Measurements from ENCODE around the gene KDM4C.

The KDM4C gene

DNA sequence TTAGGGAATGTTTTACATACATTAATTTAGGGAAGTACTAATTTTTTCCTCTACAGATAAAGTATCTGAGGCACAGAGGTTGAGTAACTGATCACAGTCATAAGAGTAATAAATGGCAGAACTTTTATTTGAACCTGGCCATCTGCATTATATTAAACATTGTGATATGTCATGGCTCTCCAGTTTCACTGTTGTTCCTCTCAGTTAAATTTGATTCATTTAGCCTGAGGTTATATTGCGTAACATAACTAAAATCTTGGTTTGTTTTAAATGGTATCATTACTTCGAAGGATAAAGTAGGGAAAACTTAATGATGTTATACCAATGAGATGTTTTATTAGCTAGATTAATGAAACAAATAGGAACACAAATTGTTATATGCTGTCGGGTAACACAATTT lies 284.4 kb downstream of the KDM4C start:
- no peak for DNase-seq (ENCODE audit: low read depth)

DNA sequence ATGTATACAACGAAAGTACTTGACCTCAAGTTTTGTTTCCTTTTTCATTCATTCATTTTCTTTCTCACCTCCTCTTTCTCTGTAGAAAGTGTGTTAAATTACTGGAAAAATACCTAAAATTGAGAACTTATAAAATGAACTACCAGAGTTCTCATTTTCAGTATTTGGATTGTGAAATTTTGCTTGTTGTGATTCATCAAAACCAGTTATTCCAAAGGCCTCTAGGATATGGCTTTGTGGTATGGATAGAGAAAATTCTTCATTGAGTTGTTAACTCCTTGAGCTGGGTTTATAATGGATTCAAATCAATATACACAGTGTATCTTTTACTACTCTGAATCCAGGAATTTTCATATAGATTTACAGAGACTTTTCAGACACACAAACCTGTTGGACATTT lies 287.6 kb downstream of the KDM4C start:
- DNase-seq (ENCODE audit: low read depth), result peak; percentile 45

DNA sequence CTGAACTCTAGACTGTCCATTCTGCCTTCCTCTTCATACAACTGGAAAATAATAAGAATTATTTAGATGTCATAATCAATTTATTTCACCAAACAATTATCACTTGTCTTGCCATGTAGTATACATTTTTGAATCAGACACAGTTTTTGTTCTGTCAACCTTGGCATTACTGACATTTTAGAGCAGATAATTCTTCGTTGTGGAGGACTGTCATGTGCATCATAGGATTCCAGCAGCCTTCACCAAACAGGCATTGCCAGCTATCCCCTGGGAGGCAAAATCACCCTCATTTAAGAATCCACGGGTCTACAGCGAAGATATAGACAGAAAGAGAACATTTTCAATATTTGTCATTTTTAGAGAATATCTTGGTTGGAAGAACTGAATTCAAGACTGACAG lies 293.9 kb downstream of the KDM4C start:
- no peak for DNase-seq (ENCODE audit: low read depth)

DNA sequence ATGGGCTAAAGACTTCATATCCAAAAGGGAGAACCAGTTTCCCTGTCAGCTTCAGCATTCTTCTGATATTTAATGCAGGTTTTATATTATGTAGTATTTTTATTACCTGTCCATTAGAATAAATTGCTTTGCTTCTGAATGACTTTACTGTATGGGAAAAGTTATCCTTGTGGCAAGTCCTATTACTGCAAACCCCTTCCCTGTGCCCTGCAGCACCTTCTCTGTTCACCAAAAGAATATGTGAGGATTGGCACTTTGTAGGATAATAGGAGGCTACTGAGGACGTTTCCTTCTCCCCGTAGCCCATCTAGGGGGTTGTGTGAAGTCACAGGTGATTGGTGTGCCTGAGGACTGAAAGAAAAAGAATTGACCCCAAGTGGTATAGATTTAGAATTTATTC lies 296.1 kb downstream of the KDM4C start:
- DNase-seq (ENCODE audit: low read depth), result no peak

DNA sequence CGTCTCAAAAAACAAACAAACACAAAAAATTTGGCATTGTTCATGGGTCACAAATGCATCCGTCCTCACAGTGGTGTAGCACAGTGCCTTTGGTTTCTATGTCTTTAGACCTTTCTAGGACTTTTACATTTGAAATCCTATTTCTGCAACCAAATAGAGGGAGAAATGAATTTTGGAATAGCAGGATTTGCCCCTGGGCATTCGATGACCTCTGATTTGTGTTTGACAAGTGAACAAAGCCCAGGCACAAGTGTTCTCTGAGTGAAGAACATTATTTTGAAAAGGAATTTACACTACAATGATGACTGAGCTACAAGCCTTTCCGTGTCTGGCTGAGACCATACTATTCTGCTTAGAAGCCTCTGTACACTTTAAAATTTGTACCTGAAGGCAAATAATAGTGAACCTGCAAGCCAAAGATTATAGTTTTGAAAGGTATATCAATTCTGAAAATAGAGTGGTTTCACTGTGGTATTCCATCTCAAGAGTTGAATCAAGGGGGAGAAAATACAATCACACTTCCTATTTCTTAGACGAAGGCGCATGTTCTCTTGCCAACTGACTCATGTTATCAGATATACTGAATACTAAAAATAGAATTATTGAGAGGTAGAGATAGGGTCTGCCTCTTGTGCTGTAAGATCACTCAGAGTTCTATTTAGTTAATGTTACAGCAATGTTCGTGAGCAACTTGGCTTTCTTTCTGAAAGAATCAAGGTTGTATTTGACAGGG lies 297.6 kb downstream of the KDM4C start:
- DNase-seq (ENCODE audit: low read depth), result no peak

DNA sequence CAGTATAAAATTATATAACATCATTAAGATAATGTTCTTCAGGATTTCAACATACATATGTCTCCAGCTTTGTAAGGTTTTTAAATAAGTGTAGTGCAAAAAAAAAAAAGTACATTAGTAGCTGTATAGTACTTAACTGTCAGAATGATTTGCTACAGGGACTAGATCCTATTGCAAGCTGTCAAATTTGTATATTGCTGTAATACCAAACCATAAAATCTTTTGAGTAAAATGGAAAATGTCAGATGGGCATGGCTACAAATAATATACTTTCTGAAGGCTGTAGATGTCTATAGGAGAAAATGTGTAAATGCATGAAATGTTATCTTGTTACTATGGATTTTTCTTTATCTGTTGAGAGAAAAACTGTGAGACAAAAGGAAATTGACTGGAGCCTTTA lies 298.5 kb downstream of the KDM4C start:
- DNase-seq (ENCODE audit: low read depth), result no peak

DNA sequence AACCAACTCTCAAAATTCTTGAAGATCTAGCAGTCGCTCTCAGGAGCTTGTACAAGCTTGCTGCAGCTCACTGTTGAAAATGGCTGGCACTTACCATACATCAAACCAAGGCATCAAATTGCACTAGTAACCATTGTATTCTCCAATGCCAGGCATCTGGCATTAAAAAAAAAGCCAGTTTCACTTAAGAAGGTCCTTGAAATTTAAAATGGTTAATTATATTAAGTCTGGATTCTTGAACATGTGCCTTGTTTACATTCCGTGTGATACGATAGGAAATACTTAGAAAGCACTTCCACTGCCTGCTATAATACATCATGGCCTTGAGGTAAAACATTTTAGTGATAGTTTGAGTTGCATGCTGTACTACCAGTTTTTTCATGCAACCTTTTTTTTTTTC lies 300.7 kb downstream of the KDM4C start:
- peak; percentile 48 for DNase-seq (ENCODE audit: low read depth)

DNA sequence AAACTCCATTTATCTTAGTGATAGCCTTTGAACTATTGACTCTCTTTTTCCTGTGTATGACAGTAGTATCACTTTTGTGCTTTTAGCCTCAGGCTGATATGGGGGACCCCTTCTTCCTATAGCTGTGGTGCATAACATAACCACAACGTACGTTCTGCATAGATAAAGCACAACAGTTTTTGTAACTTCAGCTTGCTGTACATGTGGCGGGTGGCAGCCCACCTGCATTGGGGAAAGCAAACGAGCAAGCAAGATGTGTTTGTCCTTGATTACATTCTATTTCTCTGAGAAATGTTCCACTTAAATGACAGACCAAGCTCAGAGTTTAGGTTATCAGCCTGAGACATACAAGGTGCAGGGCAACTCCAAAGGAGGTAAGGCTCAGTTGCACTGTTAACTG lies 309.4 kb downstream of the KDM4C start:
- no peak for DNase-seq (ENCODE audit: low read depth)

DNA sequence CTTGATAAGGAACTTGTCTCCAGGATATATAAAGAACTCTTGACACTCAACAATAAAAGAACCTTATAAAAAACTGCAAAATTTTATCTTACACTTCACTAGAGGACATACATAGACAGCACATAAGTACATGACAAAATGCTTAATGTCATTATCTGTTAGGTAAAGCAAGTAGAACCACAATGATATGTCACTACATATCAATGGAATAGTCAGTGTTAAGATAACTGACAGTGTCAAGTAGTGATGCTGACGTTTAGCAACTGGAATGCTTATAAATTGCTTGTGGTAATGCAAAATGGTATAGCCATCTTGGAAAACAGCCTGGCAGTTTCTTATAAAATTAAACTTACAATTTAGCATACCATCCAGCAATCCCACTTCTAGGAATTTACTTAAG lies 314.1 kb downstream of the KDM4C start:
- no peak for DNase-seq (ENCODE audit: low read depth)

DNA sequence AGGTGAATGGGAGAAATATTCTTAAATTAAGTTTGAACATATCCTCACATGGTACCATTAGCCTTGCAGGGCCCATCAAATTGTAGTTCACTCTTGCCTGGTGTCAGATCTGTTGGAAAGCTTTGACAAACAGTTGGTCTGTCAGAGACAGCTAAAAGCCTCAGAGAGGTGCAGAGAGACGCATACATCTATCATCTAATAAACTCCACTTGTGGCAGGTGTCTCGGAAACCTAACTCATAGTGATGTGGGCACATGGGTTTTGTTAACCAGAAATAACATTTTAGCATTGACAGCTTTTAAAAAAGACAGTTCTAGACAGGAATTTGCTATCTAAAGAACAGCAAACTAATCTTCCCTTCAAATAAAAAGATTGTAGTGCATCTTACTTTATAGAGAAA lies 315.9 kb downstream of the KDM4C start:
- DNase-seq (ENCODE audit: low read depth), result no peak

DNA sequence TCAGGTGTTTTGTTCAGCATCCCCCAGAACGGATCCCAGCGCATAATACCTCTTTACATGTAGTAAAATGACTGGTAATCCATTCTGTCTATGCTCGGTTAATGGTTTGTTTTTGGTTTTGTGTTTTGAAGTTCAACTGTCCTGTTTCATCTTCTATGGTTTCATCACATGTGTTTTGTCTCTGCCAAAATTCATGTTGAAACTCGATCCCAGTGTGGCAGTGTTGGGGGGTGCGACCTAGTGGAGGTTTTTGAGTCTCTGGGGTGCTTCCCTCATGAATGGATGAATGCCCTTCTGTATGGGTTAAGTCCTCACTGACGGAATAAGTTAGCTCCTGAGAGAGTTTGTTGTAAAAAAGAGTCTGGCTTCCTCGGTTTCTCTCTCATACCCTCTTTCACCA lies 317.4 kb downstream of the KDM4C start:
- peak; percentile 14 for DNase-seq (ENCODE audit: low read depth)

DNA sequence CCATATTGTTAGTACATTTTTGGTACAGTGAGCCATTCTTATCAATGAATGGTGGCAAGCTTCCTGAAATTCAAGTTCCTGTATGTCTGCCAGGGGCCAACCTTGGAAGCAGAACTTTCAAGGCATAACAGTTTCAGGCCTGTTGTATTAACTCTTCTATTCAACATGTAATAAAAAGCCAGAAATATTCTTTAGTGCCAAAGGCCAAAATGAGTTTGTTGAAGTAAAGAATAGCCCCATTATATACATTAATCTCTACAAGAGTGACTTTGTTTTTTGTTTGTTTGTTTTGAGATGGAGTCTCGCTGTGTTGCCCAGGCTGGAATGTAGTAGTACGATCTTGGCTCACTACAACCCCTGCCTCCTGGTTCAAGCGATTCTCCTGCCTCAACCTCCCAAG lies 321.3 kb downstream of the KDM4C start:
- no peak for DNase-seq (ENCODE audit: low read depth)

DNA sequence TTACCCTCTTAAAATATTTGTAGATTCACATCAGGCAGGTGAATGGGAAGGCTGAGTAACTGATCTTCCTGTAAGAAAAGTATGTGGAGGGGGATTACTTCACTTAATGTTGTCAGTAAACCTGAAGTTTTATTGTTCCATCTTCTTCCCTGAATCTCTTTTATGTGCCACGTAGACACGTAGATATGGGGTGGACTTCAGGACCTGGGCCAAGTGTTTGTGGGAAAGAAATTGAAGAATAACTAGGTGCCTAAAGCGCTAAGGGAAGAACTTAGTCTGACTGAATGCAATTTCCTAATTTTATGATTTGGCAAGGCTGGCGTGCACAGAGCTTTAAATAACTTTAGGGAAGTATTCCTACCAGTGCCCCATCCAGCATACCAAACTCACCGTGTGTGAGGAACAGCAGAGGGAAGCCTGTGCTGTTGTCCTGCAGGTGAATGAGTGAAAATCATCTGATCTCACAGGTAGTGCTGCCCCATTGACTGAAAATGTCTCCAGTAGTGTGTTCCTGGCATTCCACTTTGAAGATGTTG lies 323.4 kb downstream of the KDM4C start:
- no peak for DNase-seq (ENCODE audit: low read depth)

DNA sequence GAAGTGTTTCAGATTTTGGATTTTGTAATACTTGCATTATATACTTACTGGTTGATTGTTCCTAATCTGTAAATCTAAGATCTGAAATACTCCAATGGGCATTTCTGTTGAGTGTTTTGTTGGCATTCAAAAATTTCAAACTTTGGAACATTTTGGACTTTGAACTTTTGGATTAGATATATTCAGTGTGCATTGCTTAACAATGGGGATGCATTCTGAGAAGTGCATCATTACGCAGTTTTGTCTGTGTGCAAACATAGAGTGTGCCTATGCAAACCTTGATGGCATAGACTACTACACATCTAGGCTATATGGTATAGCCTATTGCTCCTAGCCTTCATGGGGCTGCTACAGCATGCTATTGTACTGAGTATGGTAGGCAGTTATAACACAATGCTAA lies 325.4 kb downstream of the KDM4C start:
- no peak for DNase-seq (ENCODE audit: low read depth)

DNA sequence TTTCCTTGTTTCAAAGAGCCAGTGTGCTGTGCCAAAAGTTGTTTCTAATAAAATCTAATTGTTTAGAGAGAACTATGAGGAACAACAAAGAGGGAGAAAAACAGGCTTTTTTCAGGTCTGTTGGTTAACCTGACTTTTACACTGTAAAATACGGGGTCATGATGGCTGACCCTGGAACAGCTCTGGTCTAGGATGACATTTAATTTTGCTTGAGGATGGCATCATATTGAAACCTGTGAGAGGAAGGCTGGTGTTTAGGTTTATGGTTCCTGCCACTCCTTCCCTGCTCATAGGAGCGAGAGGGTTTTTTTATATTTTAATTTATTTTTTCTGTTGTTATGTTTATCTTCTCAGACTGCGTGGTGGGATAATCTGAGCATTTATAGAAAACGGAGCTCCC lies 327.6 kb downstream of the KDM4C start:
- DNase-seq (ENCODE audit: low read depth), result no peak

DNA sequence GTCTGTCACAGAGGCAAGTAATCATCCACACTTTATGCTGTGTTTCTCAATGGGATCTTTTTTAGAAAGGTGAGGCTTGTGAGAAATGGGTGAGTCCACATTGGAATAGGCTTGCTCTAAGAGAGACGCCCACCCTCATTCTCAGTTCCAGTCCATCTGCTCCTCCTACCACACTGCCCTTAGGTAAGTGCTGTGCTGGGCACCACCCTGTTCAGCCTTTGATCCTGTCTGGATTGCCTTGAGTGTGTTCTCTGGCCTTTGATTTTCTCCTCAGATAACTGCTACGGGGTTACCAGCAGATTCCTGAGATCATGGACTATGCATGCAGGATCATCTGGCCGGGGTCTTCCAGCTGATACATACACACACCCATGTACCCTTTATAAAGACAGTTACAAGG lies 328.6 kb downstream of the KDM4C start:
- DNase-seq (ENCODE audit: low read depth), result no peak

DNA sequence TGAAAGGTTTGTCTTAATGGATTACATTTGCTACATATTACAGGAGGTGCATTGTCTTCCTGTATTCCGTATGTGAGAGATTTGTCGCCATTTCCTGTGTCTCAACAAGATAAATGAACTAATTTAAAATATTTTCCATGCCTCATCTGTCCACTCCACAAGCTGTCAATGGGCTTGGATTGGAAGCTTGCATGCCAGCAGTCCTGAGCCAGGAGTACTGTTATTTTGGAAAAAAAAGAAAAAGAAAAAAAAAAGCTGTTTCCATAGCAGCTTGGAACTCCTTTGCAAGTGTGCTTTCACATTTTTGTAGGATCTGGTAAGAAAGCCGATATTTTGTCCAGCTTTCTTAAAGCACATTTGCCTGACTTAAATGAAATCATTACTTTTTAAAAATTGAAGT lies 330.8 kb downstream of the KDM4C start:
- DNase-seq (ENCODE audit: low read depth), result no peak

DNA sequence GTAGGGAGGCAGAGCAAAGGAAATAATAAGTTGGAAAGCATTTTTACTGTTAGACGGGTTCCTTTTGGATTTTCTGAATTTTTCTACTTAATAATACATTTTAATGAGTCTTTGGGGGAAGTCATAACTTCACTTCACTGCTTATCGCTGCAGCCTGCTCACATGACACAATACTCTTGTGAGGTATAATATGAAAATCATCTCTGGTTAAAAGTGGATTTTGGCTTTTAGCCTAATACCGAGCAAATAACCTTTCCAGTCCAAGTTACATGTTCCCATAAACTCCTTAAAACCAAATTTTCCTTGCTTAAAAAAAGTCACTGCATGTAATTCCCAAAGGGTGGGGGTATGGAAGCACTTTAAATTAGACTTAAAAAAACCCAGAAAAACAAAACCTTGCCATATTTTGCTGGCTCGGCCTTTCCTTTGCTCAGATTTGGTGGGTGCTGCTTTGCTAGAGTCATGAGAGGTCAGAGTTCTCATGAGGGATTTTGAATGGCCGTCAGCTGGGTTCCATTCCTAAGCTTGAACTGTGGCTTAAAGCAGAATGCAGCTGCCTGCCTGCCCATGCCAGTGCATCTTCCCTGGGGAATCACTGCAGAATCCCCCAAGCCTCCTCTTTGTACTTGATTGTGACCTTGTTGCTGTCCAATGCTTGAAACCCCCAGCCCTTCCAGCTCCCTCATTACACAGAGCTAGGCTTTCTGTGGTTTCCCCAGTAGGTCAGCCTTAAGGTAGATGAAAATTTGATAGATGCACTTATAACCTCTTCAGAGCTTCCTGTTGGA lies 331.8 kb downstream of the KDM4C start:
- no peak for DNase-seq (ENCODE audit: low read depth)

DNA sequence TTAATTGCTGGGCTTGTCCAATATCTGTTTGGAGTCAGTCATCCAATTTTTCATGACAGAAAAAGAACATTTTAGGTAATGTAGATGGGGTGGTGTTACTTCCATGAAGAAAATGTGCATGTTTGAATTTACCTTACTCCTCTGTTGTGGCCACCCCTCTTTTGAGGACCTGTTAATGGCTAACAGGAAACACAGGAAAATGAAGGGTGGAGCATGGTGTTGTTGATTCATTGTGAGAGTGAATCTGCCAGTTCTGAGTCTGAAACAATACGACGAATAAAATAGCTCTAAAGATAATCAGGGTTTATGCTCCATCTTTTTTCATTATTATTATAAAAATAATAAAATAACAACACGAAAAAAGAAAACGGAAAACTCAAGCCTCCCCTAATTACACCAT lies 335.3 kb downstream of the KDM4C start:
- no peak for DNase-seq (ENCODE audit: low read depth)

DNA sequence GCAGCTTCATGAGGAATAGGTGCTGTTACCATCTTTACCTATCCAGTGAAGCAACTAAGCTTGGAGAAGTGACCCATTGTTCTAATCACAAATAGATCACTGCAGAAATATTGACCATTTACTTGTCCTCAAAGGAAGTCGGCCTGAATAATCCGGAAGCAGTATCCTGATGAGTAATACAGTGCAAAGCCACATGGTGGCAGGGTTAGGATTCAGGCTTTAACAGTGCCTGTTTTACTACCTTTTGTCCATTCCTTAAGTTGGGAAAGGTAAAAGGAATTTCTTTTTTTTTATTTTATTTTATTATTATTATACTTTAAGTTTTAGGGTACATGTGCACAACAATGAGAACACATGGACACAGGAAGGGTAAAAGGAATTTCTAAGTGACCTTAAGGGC lies 336.3 kb downstream of the KDM4C start:
- peak; percentile 14 for DNase-seq (ENCODE audit: low read depth)

DNA sequence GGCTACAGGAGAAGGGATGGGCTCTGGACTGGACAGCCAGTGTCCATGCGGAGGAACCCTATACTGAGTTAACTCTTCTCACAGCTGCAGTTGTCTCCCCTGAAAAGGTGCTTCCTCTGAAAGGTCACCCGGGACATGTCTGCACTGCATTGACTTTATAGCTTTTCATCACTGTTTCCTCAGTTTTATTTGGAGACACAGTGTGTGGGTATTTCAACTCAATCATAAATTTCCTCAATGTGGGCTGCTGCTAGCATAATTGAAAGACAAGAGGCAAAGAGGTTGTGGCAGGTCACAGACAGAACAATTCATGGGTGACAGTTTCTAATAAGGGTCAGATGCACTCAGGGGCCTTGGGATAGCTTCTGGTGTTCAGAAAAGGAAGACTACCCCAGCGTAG lies 336.8 kb downstream of the KDM4C start:
- no peak for DNase-seq (ENCODE audit: low read depth)

DNA sequence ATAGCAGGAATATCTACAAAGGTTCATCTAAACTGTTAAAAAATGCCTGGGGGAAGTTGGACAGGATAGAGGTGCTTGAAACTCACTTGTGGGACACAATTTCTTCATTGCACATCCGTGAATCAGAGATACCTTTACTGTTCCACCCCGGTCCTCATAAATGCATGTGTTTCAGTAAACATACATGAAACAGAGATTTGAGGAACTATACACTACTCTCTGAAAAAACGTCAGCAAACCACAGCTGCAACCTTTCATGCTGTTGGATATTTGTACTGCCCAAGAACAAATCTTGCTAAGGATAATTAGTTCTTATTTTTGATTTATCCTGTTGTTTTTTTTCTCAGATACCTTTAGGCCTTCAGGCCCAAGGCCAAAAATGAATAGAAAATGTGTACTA lies 337.3 kb downstream of the KDM4C start:
- no peak for DNase-seq (ENCODE audit: low read depth)

DNA sequence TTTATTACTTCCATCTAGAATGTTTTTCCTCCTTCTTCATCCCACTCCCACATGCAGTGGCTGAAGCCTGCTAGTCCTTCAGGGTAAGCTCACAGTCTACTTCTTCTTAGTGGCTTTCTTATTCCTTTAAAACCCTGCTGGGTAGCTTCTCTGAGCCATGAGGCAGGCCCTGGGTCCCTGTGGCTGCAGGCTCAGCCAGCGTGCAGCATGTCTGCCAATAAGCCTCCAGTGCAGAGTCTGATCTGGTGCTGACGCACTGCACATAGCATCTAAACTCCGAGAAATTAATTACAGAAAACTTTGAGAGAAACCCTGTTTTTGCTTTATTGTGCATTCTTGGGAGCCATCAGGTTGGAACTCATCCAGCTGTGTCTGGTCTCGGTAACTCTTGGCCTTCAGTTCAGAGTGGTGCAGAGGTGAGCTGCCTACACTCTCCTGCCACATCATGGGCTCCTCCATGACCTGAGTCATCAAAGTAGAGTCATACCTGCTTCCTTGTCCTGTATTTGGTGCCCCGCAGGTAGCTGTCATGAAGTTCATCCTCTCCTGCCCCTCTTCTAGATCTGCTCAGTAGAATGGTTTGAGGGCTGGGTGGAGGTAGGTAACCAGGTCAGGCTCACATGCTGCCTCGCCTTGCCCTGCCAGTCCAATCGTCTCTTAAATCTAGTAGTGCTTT lies 339.4 kb downstream of the KDM4C start:
- DNase-seq (ENCODE audit: low read depth), result no peak

Measured in iris pigment epithelial cell (primary cell).